Stomach smooth muscle (tissue), 2 donors: ENCODE results near the gene DRC7.
"Not testable (repeated sequence)": the region's sequence is repeated elsewhere in the genome, so short reads cannot be mapped to it uniquely, and the experiment has no call there.

Experiments
- H3K27ac ChIP-seq: one replicate; pipeline ENCODE4 v1.7.0; 2013; ENCODE audit warnings: mild to moderate bottlenecking, low read length, inconsistent platforms
- H3K27me3 ChIP-seq, 2 donors: one replicate each; pipeline ENCODE4 v1.7.0; 2013; ENCODE audit warnings: low read length in 2 of 2; ENCODE audit not compliant: insufficient read depth in 2 of 2, control insufficient read depth in 1 of 2
- H3K36me3 ChIP-seq, 2 donors: one replicate each; pipeline ENCODE4 v1.7.0; 2013; ENCODE audit warnings: low read length in 2 of 2; ENCODE audit not compliant: control insufficient read depth in 2 of 2, insufficient read depth in 2 of 2
- H3K4me1 ChIP-seq: one replicate; pipeline ENCODE4 v1.7.0; 2013; ENCODE audit warnings: low read length; ENCODE audit not compliant: control insufficient read depth, insufficient read depth
- H3K4me3 ChIP-seq, 2 donors: one replicate each; pipeline ENCODE4 v1.7.0; 2013; ENCODE audit warnings: low read length in 2 of 2
- H3K9ac ChIP-seq, 2 donors: one replicate each; pipeline ENCODE4 v1.7.0; 2013; ENCODE audit warnings: low read length in 2 of 2, mild to moderate bottlenecking in 1 of 2
- H3K9me3 ChIP-seq, 2 donors: one replicate each; pipeline ENCODE4 v1.7.0; 2013; ENCODE audit warnings: low read length in 2 of 2; ENCODE audit not compliant: control insufficient read depth in 2 of 2
- donor health status: healthy.
- donor health status: Pancreatic carcinoma.

The DRC7 gene

GRCh38 chr16:57722651-57723050, 28.0 kb downstream of the DRC7 start:
- Histone ChIP-seq H3K9ac (no peak overlapping the region), H3K4me3 (no peak overlapping the region), H3K9me3 (no peaks in the 10 kb centered on the region), H3K27me3 (peaks cover 0 to 3% of the 10 kb centered on the region in 2 donors), H3K36me3 (no peaks in the 10 kb centered on the region), H3K4me1 (no peaks in the 10 kb centered on the region), H3K27ac (no peak overlapping the region)

GRCh38 chr16:57723170-57723569, 28.6 kb downstream of the DRC7 start:
- no peaks in the 10 kb centered on the region for H3K36me3 ChIP-seq
- no peaks in the 10 kb centered on the region for H3K4me1 ChIP-seq
- no peak overlapping the region for H3K27ac ChIP-seq
- no peaks in the 10 kb centered on the region for H3K9me3 ChIP-seq
- H3K4me3 ChIP-seq, result no peak overlapping the region
- H3K9ac ChIP-seq, result no peak overlapping the region
- peaks cover 0 to 3% of the 10 kb centered on the region in 2 donors for H3K27me3 ChIP-seq

GRCh38 chr16:57724531-57724930, 29.9 kb downstream of the DRC7 start:
- peaks cover 0 to 3% of the 10 kb centered on the region in 2 donors for H3K27me3 ChIP-seq
- no peaks in the 10 kb centered on the region for H3K4me1 ChIP-seq
- no peak overlapping the region for H3K27ac ChIP-seq
- no peaks in the 10 kb centered on the region for H3K9me3 ChIP-seq
- no peak overlapping the region for H3K4me3 ChIP-seq
- no peaks in the 10 kb centered on the region for H3K36me3 ChIP-seq
- H3K9ac ChIP-seq, result no peak overlapping the region

GRCh38 chr16:57725151-57725550, 30.5 kb downstream of the DRC7 start:
- Histone ChIP-seq H3K36me3 (no peaks in the 10 kb centered on the region), H3K4me1 (no peaks in the 10 kb centered on the region), H3K27ac (no peak overlapping the region), H3K9me3 (no peaks in the 10 kb centered on the region), H3K4me3 (no peak overlapping the region), H3K9ac (no peak overlapping the region), H3K27me3 (peaks cover 0 to 2% of the 10 kb centered on the region in 2 donors)

GRCh38 chr16:57725554-57725953, 30.9 kb downstream of the DRC7 start:
- Histone ChIP-seq H3K9ac (no peak overlapping the region), H3K27ac (no peak overlapping the region), H3K9me3 (no peaks in the 10 kb centered on the region), H3K4me3 (no peak overlapping the region), H3K4me1 (no peaks in the 10 kb centered on the region), H3K27me3 (peaks cover 0 to 2% of the 10 kb centered on the region in 2 donors), H3K36me3 (no peaks in the 10 kb centered on the region)

- Histone ChIP-seq H3K9me3 (no peaks in the 10 kb centered on the region), H3K36me3 (no peaks in the 10 kb centered on the region), H3K27ac (no peak overlapping the region), H3K4me1 (no peaks in the 10 kb centered on the region), H3K27me3 (peaks cover 0 to 2% of the 10 kb centered on the region in 2 donors), H3K9ac (no peak overlapping the region), H3K4me3 (no peak overlapping the region)
Observed at GRCh38 chr16:57725976-57726375, 31.4 kb downstream of the DRC7 start.

- Histone ChIP-seq H3K27me3 (peaks cover 0 to 2% of the 10 kb centered on the region in 2 donors), H3K4me1 (no peaks in the 10 kb centered on the region), H3K36me3 (no peaks in the 10 kb centered on the region), H3K9me3 (no peaks in the 10 kb centered on the region), H3K4me3 (no peak overlapping the region), H3K9ac (no peak overlapping the region), H3K27ac (no peak overlapping the region)
Observed at GRCh38 chr16:57726433-57726947, 31.9 kb downstream of the DRC7 start.

GRCh38 chr16:57727610-57728009, 33.0 kb downstream of the DRC7 start:
- peaks cover 0 to 2% of the 10 kb centered on the region in 2 donors for H3K27me3 ChIP-seq
- no peak overlapping the region for H3K4me3 ChIP-seq
- H3K4me1 ChIP-seq, result no peaks in the 10 kb centered on the region
- no peak overlapping the region for H3K27ac ChIP-seq
- H3K9me3 ChIP-seq, result no peaks in the 10 kb centered on the region
- no peak overlapping the region for H3K9ac ChIP-seq
- no peaks in the 10 kb centered on the region for H3K36me3 ChIP-seq

GRCh38 chr16:57728336-57729181, 34.0 kb downstream of the DRC7 start:
- H3K27me3 ChIP-seq, result peaks cover 0 to 2% of the 10 kb centered on the region in 2 donors
- H3K36me3 ChIP-seq, result no peaks in the 10 kb centered on the region
- H3K4me3 ChIP-seq, result no peak overlapping the region
- no peak overlapping the region for H3K27ac ChIP-seq
- no peak overlapping the region for H3K9ac ChIP-seq
- no peaks in the 10 kb centered on the region for H3K4me1 ChIP-seq
- H3K9me3 ChIP-seq, result no peaks in the 10 kb centered on the region

- Histone ChIP-seq H3K4me3 (no peak overlapping the region), H3K27ac (no peak overlapping the region)
Observed at GRCh38 chr16:57729182-57729484, 34.5 kb downstream of the DRC7 start.

GRCh38 chr16:57729852-57730251, 35.2 kb downstream of the DRC7 start:
- not testable (repeated sequence) for H3K27me3 ChIP-seq, H3K36me3 ChIP-seq, H3K4me3 ChIP-seq, H3K9me3 ChIP-seq, H3K9ac ChIP-seq, H3K27ac ChIP-seq, H3K4me1 ChIP-seq

More at GRCh38 chr16:57729182-57729484, 34.5 kb downstream of the DRC7 start:
- Histone ChIP-seq H3K4me1 (no peaks in the 10 kb centered on the region), H3K27me3 (peaks cover 0 to 2% of the 10 kb centered on the region in 2 donors), H3K36me3 (no peaks in the 10 kb centered on the region), H3K9ac (no peak overlapping the region), H3K9me3 (no peaks in the 10 kb centered on the region)
